Measurements from ENCODE around the gene PRR3. TPM values are rescaled to one million over a fixed set of nuclear protein-coding genes. Genes with fewer than 3 reads are reported as not detected.

The PRR3 gene
- total RNA-seq, 1 experiment from 2014 or later, result 49.9 TPM

DNA sequence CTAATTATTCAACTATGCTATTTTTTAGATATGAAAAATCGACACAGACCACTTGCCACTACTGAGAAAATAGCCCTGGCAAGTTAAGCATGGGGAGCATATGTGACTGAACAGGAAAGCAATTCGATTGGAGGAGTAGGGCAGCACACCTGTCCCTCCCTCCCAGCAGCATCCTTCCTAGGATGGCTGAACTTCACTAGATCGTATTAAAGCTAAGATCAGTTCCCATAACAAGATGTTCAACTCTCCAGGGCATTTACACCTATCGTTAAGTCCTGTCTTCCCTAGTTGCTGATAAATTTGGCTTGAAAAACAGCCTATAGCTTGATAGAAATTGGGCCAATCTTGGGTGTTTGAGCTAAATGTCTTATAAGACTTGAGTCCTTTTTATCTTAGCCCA is 53.0 kb downstream of the PRR3 start:
- intact Hi-C loops (cut with micrococcal nuclease; ENCODE audit: unreplicated experiment), result no loop called here
- ChIA-PET CTCF (interaction anchor here (0.6 kb wide), 1 partner anchor 98 kb away, joined by 7 read pairs; no protein-coding TSS in a partner anchor), POLR2A (ENCODE audit: low non-redundant PET) (interaction anchor here (0.7 kb wide), 1 partner anchor 134 kb away, joined by 3 read pairs; the partner anchor contains the start of gene IER3)
- Histone ChIP-seq H3K27me3 (replicated peaks; ENCODE audit: insufficient read depth, low read depth, low read length, poor library complexity) (no peaks in the 10 kb centered on the region), H3K27ac (ENCODE audit: low read depth, low read length, poor library complexity, severe bottlenecking) (no peak overlapping the region), H3K4me1 (ENCODE audit: insufficient read depth, low read length, poor library complexity, severe bottlenecking) (peaks cover 27% of the 10 kb centered on the region), H3K9me3 (ENCODE audit: low read depth, low read length, poor library complexity, severe bottlenecking) (no peaks in the 10 kb centered on the region), H3K4me3 (ENCODE audit: low read depth, low read length, poor library complexity, severe bottlenecking) (no peak overlapping the region), H3K36me3 (ENCODE audit: insufficient read depth, low read length, poor library complexity, severe bottlenecking) (peaks cover 64% of the 10 kb centered on the region)
- no peak for TF ChIP-seq EZH2 (IDR thresholded peaks at IDR 0.05; ENCODE audit: borderline replicate concordance, low read depth, low read length, poor library complexity, severe bottlenecking)
- TF ChIP-seq, protein P1, sequence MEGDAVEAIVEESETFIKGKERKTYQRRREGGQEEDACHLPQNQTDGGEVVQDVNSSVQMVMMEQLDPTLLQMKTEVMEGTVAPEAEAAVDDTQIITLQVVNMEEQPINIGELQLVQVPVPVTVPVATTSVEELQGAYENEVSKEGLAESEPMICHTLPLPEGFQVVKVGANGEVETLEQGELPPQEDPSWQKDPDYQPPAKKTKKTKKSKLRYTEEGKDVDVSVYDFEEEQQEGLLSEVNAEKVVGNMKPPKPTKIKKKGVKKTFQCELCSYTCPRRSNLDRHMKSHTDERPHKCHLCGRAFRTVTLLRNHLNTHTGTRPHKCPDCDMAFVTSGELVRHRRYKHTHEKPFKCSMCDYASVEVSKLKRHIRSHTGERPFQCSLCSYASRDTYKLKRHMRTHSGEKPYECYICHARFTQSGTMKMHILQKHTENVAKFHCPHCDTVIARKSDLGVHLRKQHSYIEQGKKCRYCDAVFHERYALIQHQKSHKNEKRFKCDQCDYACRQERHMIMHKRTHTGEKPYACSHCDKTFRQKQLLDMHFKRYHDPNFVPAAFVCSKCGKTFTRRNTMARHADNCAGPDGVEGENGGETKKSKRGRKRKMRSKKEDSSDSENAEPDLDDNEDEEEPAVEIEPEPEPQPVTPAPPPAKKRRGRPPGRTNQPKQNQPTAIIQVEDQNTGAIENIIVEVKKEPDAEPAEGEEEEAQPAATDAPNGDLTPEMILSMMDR (conservative IDR thresholded peaks at IDR 0.05; ENCODE audit: low read depth, low read length), result no peak
- no TSS peak for BruUV-seq (replicated peaks)
- no peak for DNase-seq (ENCODE audit: low spot score)

DNA sequence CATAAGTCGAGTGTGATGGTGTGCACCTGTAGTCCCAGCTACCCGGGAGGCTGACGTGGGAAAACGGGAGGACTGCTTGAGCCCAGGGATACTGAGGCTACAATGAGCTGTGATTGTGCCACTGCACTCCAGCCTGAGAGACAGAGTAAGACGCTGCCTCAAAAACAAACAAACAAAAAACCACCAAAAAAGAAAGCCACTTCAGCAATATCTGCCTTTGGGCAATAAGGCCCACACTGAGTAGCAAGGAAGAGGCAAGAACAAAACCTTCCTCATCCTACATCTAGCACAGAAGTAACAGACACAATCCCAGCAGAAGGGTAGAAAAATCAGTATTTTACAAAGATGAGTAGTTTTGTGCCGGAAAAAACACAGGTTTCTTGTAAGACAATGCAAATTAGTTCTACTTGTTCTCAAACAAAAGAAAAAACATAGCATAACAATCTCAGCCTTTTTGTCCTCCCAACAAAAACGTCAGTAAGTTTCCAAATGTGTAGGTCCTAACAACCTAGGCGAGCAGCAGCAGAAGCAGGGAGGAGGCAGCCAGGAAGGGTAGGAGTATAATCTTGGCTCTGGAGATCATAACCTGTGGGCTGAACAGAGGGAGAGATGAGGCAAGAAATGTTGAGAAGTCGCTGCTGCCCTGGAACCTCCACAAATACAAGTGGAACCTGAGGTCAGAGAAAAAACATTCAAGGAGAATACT is 54.2 kb downstream of the PRR3 start:
- no peak for TF ChIP-seq EZH2 (IDR thresholded peaks at IDR 0.05; ENCODE audit: borderline replicate concordance, low read depth, low read length, poor library complexity, severe bottlenecking)
- TF ChIP-seq, protein P1 (conservative IDR thresholded peaks at IDR 0.05; ENCODE audit: low read depth, low read length), result no peak
- ChIA-PET CTCF (interaction anchor here (0.9 kb wide), 1 partner anchor 119 kb away, joined by 3 read pairs; no protein-coding TSS in a partner anchor), POLR2A (ENCODE audit: low non-redundant PET) (no interaction called here)
- H3K4me1 ChIP-seq (ENCODE audit: insufficient read depth, low read length, poor library complexity, severe bottlenecking), result peaks cover 27% of the 10 kb centered on the region
- H3K27me3 ChIP-seq (replicated peaks; ENCODE audit: insufficient read depth, low read depth, low read length, poor library complexity), result no peaks in the 10 kb centered on the region
- no peaks in the 10 kb centered on the region for H3K9me3 ChIP-seq (ENCODE audit: low read depth, low read length, poor library complexity, severe bottlenecking)
- intact Hi-C loops (cut with micrococcal nuclease; ENCODE audit: unreplicated experiment), result no loop called here
- no peak overlapping the region for H3K4me3 ChIP-seq (ENCODE audit: low read depth, low read length, poor library complexity, severe bottlenecking)
- DNase-seq (ENCODE audit: low spot score), result no peak
- H3K27ac ChIP-seq (ENCODE audit: low read depth, low read length, poor library complexity, severe bottlenecking), result no peak overlapping the region
- BruUV-seq (replicated peaks), result no TSS peak
- peaks cover 60% of the 10 kb centered on the region for H3K36me3 ChIP-seq (ENCODE audit: insufficient read depth, low read length, poor library complexity, severe bottlenecking)

DNA sequence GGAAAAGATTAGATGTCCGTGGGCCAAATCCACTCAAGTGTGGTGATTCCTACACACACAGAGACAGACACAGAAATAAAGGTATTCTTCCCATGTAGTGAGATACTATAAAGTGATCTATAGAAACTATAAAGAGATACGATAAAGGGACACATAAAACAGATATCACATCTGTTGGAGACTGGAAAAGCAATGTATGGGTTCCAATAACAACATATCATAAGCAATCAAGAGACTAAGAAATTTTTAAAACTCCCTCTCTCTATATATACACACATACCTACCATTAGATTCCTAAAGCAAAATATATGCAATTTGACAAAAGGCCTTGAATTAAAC is 54.7 kb downstream of the PRR3 start:
- TF ChIP-seq, protein P1 (conservative IDR thresholded peaks at IDR 0.05; ENCODE audit: low read depth, low read length), result no peak
- TF ChIP-seq EZH2 (IDR thresholded peaks at IDR 0.05; ENCODE audit: borderline replicate concordance, low read depth, low read length, poor library complexity, severe bottlenecking), result no peak
- ChIA-PET CTCF (interaction anchor here (0.9 to 1.1 kb wide), 2 partner anchors 119 to 475 kb away, joined by 3 to 4 read pairs; no protein-coding TSS in a partner anchor), POLR2A (ENCODE audit: low non-redundant PET) (no interaction called here)
- Histone ChIP-seq H3K27me3 (replicated peaks; ENCODE audit: insufficient read depth, low read depth, low read length, poor library complexity) (no peaks in the 10 kb centered on the region), H3K36me3 (ENCODE audit: insufficient read depth, low read length, poor library complexity, severe bottlenecking) (peaks cover 60% of the 10 kb centered on the region), H3K4me1 (ENCODE audit: insufficient read depth, low read length, poor library complexity, severe bottlenecking) (peaks cover 27% of the 10 kb centered on the region), H3K27ac (ENCODE audit: low read depth, low read length, poor library complexity, severe bottlenecking) (no peak overlapping the region), H3K4me3 (ENCODE audit: low read depth, low read length, poor library complexity, severe bottlenecking) (no peak overlapping the region), H3K9me3 (ENCODE audit: low read depth, low read length, poor library complexity, severe bottlenecking) (no peaks in the 10 kb centered on the region)
- intact Hi-C loops (cut with micrococcal nuclease; ENCODE audit: unreplicated experiment), result no loop called here
- BruUV-seq (replicated peaks), result no TSS peak
- no peak for DNase-seq (ENCODE audit: low spot score)
